GM12878 (cell line): ENCODE measurements around the gene THAP7. TPM values are rescaled to one million over a fixed set of nuclear protein-coding genes. Genes with fewer than 3 reads are reported as not detected.

Experiments
- ATAC-seq: fragments of 200-7000 bp; cut with Tn5 transposase; 3 replicates; pipeline ENCODE4 v1.9.1; 2020; ENCODE audit warnings: mild to moderate bottlenecking, moderate library complexity
- BruUV-seq: library from RNA; stranded (reverse); fragments of 400-500 nt; replicated peaks from 2 replicates; lab custom pipeline; 2021; lab: Mats Ljungman, UMichigan
- CTCF ChIA-PET: fragments of 300-600 bp; sonication (Branson Sonifier 250); formaldehyde crosslinking; extraction: SDS; loops from one replicate; lab custom pipeline; 2021; ENCODE audit warnings: inconsistent platforms; lab: Yijun Ruan, JAX
- POLR2A ChIA-PET: fragments of 350-600 bp; formaldehyde crosslinking; extraction: SDS; loops from one replicate; lab custom pipeline; 2021; ENCODE audit warnings: inconsistent platforms; lab: Charles Lee
- RAD21 ChIA-PET: fragments of 300-600 bp; sonication (Branson Sonifier 250); formaldehyde crosslinking; loops from one replicate; lab custom pipeline; 2023; ENCODE audit warnings: antibody characterized with exemption; ENCODE audit not compliant: unreplicated experiment; lab: Charles Lee
- SMC1A ChIA-PET: fragments of 300-600 bp; sonication (Branson Sonifier 250); formaldehyde crosslinking; loops from one replicate; lab custom pipeline; 2023; ENCODE audit not compliant: unreplicated experiment, uncharacterized antibody; lab: Charles Lee
- DNase-seq: peaks from one replicate; pipeline ENCODE4 v3.0.0-alpha.2; 2011; ENCODE audit warnings: low read depth, low spot score
- FAIRE-seq: peaks from 3 replicates; lab custom pipeline; 2011; peaks lifted over from hg19 to GRCh38; lab: Jason Lieb, UNC
- H2AFZ ChIP-seq: 2 replicates; pipeline ENCODE4 v1.6.0; 2011; ENCODE audit warnings: low read depth, low read length, control low read depth; ENCODE audit not compliant: control insufficient read depth
- H3K27ac ChIP-seq: 2 replicates; pipeline ENCODE4 v1.5.1; 2011; ENCODE audit warnings: control low read depth; ENCODE audit not compliant: control insufficient read depth, insufficient read depth
- H3K27me3 ChIP-seq, 2 experiments: replicated peaks in 1 of 2; 2 replicates each; pipeline versions ENCODE4 v1.6.0 to v1.6.1; 2011; ENCODE audit warnings: low read length in 1 of 2; ENCODE audit not compliant: control insufficient read depth in 2 of 2, insufficient read depth in 2 of 2
- H3K36me3 ChIP-seq, 2 experiments: 2 replicates each; pipeline ENCODE4 v1.5.1; 2011; ENCODE audit warnings: low read length in 1 of 2; ENCODE audit not compliant: control insufficient read depth in 2 of 2, insufficient read depth in 2 of 2
- H3K4me1 ChIP-seq: 2 replicates; pipeline ENCODE4 v1.6.1; 2011; ENCODE audit warnings: mild to moderate bottlenecking, low read length, moderate library complexity, mixed read lengths; ENCODE audit not compliant: control insufficient read depth, insufficient read depth
- H3K4me2 ChIP-seq: 2 replicates; pipeline ENCODE4 v1.6.0; 2011; ENCODE audit warnings: control low read depth; ENCODE audit not compliant: control insufficient read depth, insufficient read depth
- H3K4me3 ChIP-seq: fragments of 200-600 bp; sonication (generic); 2 replicates; pipeline ENCODE4 v1.5.1; 2016
- H3K79me2 ChIP-seq: 2 replicates; pipeline ENCODE4 v1.6.0; 2011; ENCODE audit warnings: low read length; ENCODE audit not compliant: control insufficient read depth, insufficient read depth
- H3K9ac ChIP-seq: 2 replicates; pipeline ENCODE4 v1.8.0; 2011; ENCODE audit warnings: low read length, control low read depth, mixed read lengths; ENCODE audit not compliant: control insufficient read depth, insufficient read depth
- H3K9me3 ChIP-seq: replicated peaks from 3 replicates; pipeline ENCODE4 v1.5.1; 2011; ENCODE audit warnings: mild to moderate bottlenecking, low read length; ENCODE audit not compliant: control insufficient read depth, insufficient read depth
- H4K20me1 ChIP-seq: 2 replicates; pipeline ENCODE4 v1.6.0; 2011; ENCODE audit not compliant: control insufficient read depth, insufficient read depth
- LARP7 ChIP-seq: fragments of 450-650 bp; IDR thresholded peaks from 2 replicates; pipeline ENCODE4 v1.6.1; 2017; ENCODE audit warnings: mild to moderate bottlenecking
- NKRF ChIP-seq: fragments of 450-650 bp; conservative IDR thresholded peaks from 2 replicates; pipeline ENCODE4 v1.6.1; 2017; ENCODE audit warnings: mild to moderate bottlenecking, moderate library complexity
- TCF12 ChIP-seq: IDR thresholded peaks from 2 replicates; pipeline ENCODE4 v1.6.1; 2011; ENCODE audit warnings: low read depth, mild to moderate bottlenecking, low read length
- WGBS: methylation state at CpG from one replicate; pipeline ENCODE4 v1.1.6; 2016; ENCODE audit warnings: low lambda C conversion rate; ENCODE audit not compliant: insufficient replicate concordance, insufficient coverage; ENCODE audit errors: missing lambda C conversion rate; 5-methylcytosine and 5-hydroxymethylcytosine counted together
- in situ Hi-C: fragments of 300-500 bp; cut with MboI; formaldehyde crosslinking; loops from 9 replicates; pipeline ENCODE4 v1.14.3; 2018; ENCODE audit warnings: mixed read lengths
- intact Hi-C: fragments of 100-400 bp; cut with micrococcal nuclease; formaldehyde crosslinking; loops from one replicate; pipeline ENCODE4 v1.14.2; 2022; ENCODE audit not compliant: unreplicated experiment
- polyA plus RNA-seq, 11 experiments: library from polyadenylated mRNA; depleted of rRNA in 4 of 11; unstranded in 6 of 11; stranded (reverse) in 5 of 11; fragments of >200 nt; fragmentation: Nextera tagmentation in 4 of 11; fragmentation: Illumina TruSeq in 1 of 11; extraction: Ambion mirVana in 4 of 11; extraction: Trizol in 1 of 11; gene quantifications; 1 replicate in 1 of 11; 2 replicates in 10 of 11; pipeline versions ENCODE4 v1.2.1 to v1.2.3, GENCODE V29; 2011 to 2016; ENCODE audit warnings: inconsistent platforms in 2 of 11, missing spikeins in 2 of 11, low read depth in 1 of 11
- total RNA-seq, 4 experiments: library from RNA; depleted of rRNA in 3 of 4; stranded (reverse); fragments of >200 nt in 3 of 4; fragmentation: Illumina TruSeq in 1 of 4; extraction: Trizol in 1 of 4; gene quantifications; 2 replicates each; pipeline versions ENCODE4 v1.2.1 to v1.2.3, GENCODE V29; 2013 to 2021

Gene THAP7
- total and polyA plus RNA-seq, 10 of the 15 experiments (the other 5 are each of a cell fraction or from before 2014, with no cell fraction given) = 0.66 to 58.3 (median 26.3) TPM

- ATAC-seq (peak; percentile 18; the same call in 2 of the 3 replicates), DNase-seq (no peak), FAIRE-seq (no peak)
- RAD21 ChIA-PET = no interaction called here
- peak overlapping the region; percentile 80 for H3K4me3 ChIP-seq
- H4K20me1 ChIP-seq = no peaks in the 10 kb centered on the region
- POLR2A ChIA-PET = interaction anchor here (0.6 kb wide), 1 partner anchor 84 kb away, joined by 3 read pairs; the partner anchor contains the start of gene CRKL
- intact Hi-C loops = no loop called here
- under 1% methylated on average over 26 of the region's 26 CpGs for WGBS
- H3K36me3 ChIP-seq = peaks cover 2 to 4% of the 10 kb centered on the region in 2 experiments; a peak in 1 of 4 replicates
- SMC1A ChIA-PET = no interaction called here
- peak overlapping the region; percentile 91 for H3K9ac ChIP-seq
- CTCF ChIA-PET = interaction anchor here (1.8 kb wide), 1 partner anchor 19 kb away, joined by 11 read pairs; the partner anchor contains the start of gene LZTR1
- peaks cover 21% of the 10 kb centered on the region for H3K79me2 ChIP-seq
- H3K4me2 ChIP-seq = peak overlapping the region; percentile 90
- peak overlapping the region; percentile 93 for H2AFZ ChIP-seq
- H3K27ac ChIP-seq = peak overlapping the region; percentile 96
- H3K27me3 ChIP-seq = no peaks in the 10 kb centered on the region
- H3K4me1 ChIP-seq = peaks cover 5% of the 10 kb centered on the region
- BruUV-seq = no TSS peak
- in situ Hi-C loops = no loop called here
- H3K9me3 ChIP-seq = no peaks in the 10 kb centered on the region
- TF ChIP-seq LARP7 (peak; percentile 7; the same call in 1 of the 2 replicates), TCF12 (no peak), NKRF (no peak)
- TF ChIP-seq, all 136 proteins: peak for 1
Observed at GRCh38 chr22:21000987-21001600, 824 bp downstream of the THAP7 start.
